Measurements from ENCODE around the gene MYEOV. TPM values are rescaled to one million over a fixed set of nuclear protein-coding genes. Genes with fewer than 3 reads are reported as not detected.

MYEOV gene
- total RNA-seq, 4 donors from 2014 or later = 5.7 to 24.6 (median 20.2) TPM

- H3K36me3 ChIP-seq = no peaks in the 10 kb centered on the region
- intact Hi-C loops (cut with DNase I) = no loop called here
- H3K9me3 ChIP-seq = no peaks in the 10 kb centered on the region
- no peak for DNase-seq
- TF ChIP-seq POLR2A (IDR thresholded peaks at IDR 0.05) (no peak), CTCF (IDR thresholded peaks at IDR 0.05) (no peak)
- H3K27ac ChIP-seq = no peak overlapping the region
- H3K27me3 ChIP-seq = no peaks in the 10 kb centered on the region
- no peak overlapping the region for H3K4me3 ChIP-seq
- peaks cover 6 to 26% (median 11%) of the 10 kb centered on the region in 3 donors for H3K4me1 ChIP-seq
These were observed 20.6 kb downstream of the MYEOV start for GRCh38 chr11:69314555-69314954.

GRCh38 chr11:69316956-69317355 lies 23.0 kb downstream of the MYEOV start:
- 20 to 48% methylated on average over 2 to 4 of the region's 4 CpGs for WGBS, 2 donors
- TF ChIP-seq CTCF (IDR thresholded peaks at IDR 0.05) (no peak), POLR2A (IDR thresholded peaks at IDR 0.05) (no peak)
- no peak for DNase-seq
- no peaks in the 10 kb centered on the region for H3K36me3 ChIP-seq
- intact Hi-C loops (cut with DNase I) = no loop called here
- no peak overlapping the region for H3K4me3 ChIP-seq
- H3K4me1 ChIP-seq = peaks cover 6 to 14% (median 6%) of the 10 kb centered on the region in 3 donors
- no peaks in the 10 kb centered on the region for H3K9me3 ChIP-seq
- no peak overlapping the region for H3K27ac ChIP-seq
- H3K27me3 ChIP-seq = no peaks in the 10 kb centered on the region

GRCh38 chr11:69317401-69318092 lies 23.6 kb downstream of the MYEOV start:
- Histone ChIP-seq H3K27me3 (no peaks in the 10 kb centered on the region), H3K9me3 (no peaks in the 10 kb centered on the region), H3K4me3 (no peak overlapping the region), H3K27ac (no peak overlapping the region), H3K36me3 (no peaks in the 10 kb centered on the region), H3K4me1 (peaks cover under 1 to 8% (median 6%) of the 10 kb centered on the region in 3 donors)
- intact Hi-C loops (cut with DNase I) = no loop called here
- DNase-seq = no peak
- TF ChIP-seq CTCF (IDR thresholded peaks at IDR 0.05) (no peak), POLR2A (IDR thresholded peaks at IDR 0.05) (no peak)
- WGBS, 2 donors = 17% methylated on average over 2 of the region's 2 CpGs

GRCh38 chr11:69318093-69318420 lies 24.1 kb downstream of the MYEOV start:
- Histone ChIP-seq H3K4me3 (no peak overlapping the region), H3K9me3 (no peaks in the 10 kb centered on the region), H3K36me3 (no peaks in the 10 kb centered on the region), H3K4me1 (peaks cover 0 to 3% (median 3%) of the 10 kb centered on the region in 3 donors), H3K27ac (no peak overlapping the region), H3K27me3 (no peaks in the 10 kb centered on the region)
- intact Hi-C loops (cut with DNase I) = no loop called here
- DNase-seq = no peak
- TF ChIP-seq POLR2A (IDR thresholded peaks at IDR 0.05) = no peak
- 63 to 83% methylated on average over 1 of the region's 1 CpG for WGBS, 2 donors

- TF ChIP-seq POLR2A (IDR thresholded peaks at IDR 0.05) (no peak), CTCF (IDR thresholded peaks at IDR 0.05) (no peak)
- H3K27ac ChIP-seq = no peak overlapping the region
- no peak for DNase-seq
- H3K4me1 ChIP-seq = no peaks in the 10 kb centered on the region
- no peaks in the 10 kb centered on the region for H3K27me3 ChIP-seq
- no peaks in the 10 kb centered on the region for H3K9me3 ChIP-seq
- no peaks in the 10 kb centered on the region for H3K36me3 ChIP-seq
- 95 to 96% methylated on average over 4 of the region's 13 CpGs for WGBS, 2 donors
- intact Hi-C loops (cut with DNase I) = no loop called here
- H3K4me3 ChIP-seq = no peak overlapping the region
These were observed 25.5 kb downstream of the MYEOV start for GRCh38 chr11:69319255-69320106.

Measured in esophagus squamous epithelium (tissue), 5 donors.